ENCODE measurements around the gene RANBP9. TPM values are rescaled to one million over a fixed set of nuclear protein-coding genes. Genes with fewer than 3 reads are reported as not detected.

RANBP9 gene
- total RNA-seq, 1 donor from 2014 or later = 29.8 TPM

DNA sequence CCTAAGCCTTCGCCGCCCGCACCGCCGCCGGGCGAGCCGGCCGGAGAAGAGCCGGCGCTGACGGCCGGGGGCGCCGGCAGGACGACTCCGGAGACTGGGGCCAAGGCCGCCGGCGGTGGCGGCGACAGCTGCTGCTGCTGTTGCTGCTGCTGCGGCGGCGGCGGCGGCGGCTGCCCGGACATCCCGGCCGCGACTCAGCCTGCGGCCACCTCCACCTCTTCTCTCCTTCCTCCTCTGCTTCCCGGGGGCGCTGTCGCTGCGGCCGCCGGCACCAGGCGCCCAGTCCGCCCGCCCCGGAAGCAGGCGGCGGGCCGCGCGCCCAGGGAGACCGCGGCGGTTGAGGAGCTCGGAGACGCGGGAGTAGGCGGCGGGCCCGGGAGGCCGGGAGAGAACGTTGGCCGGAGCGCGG lies 307 bp downstream of the RANBP9 start:
- DNase-seq (ENCODE audit: extremely low read depth, low read depth, low spot score) = no peak

GRCh38 chr6:13710552-13711323 lies 897 bp downstream of the RANBP9 start:
- no peak for DNase-seq (ENCODE audit: extremely low read depth, low read depth, low spot score)

- DNase-seq (ENCODE audit: extremely low read depth, low read depth, low spot score) = no peak
These were observed 1.7 kb downstream of the RANBP9 start for GRCh38 chr6:13709689-13710551.

GRCh38 chr6:13708736-13709135 lies 2.9 kb downstream of the RANBP9 start:
- DNase-seq (ENCODE audit: extremely low read depth, low read depth, low spot score) = no peak

DNA sequence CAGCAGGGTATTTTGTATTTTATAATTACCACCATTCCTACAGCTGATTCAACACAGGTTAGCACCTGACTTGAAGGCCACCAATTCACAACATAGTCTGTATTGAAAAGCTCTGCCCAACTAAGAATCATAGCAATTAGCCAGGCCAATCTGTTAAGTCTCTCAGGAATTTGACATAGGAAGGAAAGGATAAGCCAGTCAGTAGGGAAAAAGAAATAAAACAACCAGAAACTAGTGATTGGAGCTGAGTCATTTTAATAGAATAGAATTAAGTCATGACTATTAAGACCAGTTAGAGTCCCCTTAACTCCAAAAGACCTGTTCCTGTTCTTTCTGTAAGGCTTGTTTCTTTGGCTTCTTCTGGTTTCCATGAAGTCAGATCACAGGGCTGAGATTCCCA lies 8.1 kb downstream of the RANBP9 start:
- DNase-seq (ENCODE audit: extremely low read depth, low read depth, low spot score) = no peak

DNA sequence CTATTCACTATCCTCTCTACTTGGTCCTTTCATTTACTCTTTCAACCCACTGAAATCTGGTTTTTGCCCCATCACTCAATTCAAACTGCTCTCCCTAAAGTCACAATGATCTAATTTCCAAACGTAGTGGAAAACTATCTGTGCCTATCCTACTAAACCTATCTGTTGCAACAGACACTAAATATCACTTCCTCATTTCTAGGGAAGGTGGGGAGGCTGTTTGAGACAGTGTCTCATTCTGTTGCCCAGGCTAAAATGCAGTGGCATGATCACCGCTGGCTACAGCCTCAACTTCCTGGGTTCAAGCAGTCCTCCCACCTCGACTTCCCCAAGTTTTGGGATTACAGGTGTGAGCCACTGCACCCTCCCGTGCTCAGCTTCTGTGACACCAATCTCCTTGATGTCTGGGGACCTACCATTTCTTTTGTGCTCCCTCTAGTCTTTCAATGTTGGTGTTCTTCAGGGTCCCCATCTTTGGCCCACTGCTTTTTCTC lies 8.8 kb downstream of the RANBP9 start:
- DNase-seq (ENCODE audit: extremely low read depth, low read depth, low spot score) = no peak

DNA sequence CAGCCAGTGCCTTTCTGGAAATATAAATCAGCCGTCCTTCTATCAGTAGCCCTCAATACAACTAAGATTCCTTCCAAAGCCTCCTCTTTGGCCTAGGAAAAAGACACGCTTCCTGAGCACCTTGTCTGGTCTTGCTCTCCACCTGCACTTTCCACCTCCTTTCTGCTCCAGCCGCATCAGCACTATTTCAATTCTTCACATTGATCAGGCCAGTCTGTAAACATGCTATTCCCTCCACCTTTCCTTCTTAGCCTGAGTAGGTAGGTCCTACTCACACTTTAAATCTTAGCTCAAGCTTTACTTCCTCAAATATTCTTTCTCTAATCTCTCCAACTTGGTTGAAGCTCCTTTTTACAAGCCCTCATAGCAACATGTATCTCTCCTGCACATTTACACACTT lies 11.4 kb downstream of the RANBP9 start:
- no peak for DNase-seq (ENCODE audit: extremely low read depth, low read depth, low spot score)

GRCh38 chr6:13698715-13699114 lies 12.9 kb downstream of the RANBP9 start:
- DNase-seq (ENCODE audit: extremely low read depth, low read depth, low spot score) = no peak

- no peak for DNase-seq (ENCODE audit: extremely low read depth, low read depth, low spot score)
These were observed 13.8 kb downstream of the RANBP9 start for GRCh38 chr6:13697857-13698256.

DNA sequence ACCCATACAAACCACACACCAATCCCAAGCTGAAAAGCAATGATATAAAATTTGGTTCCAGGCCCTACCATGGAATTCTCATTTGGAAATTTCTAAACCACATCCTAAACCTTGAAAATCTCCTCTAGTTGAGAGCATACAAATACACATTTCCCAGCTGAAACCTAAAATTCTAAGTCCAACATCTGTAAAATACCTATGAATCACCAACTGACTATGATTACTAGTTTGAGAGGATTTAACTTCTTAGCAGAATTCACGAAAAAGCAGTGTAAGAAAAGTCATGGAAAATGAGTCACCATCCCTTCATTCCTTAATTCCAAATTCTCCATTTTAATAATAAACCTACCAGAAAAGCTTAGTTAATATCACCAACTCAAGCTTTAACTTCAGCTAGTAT lies 15.4 kb downstream of the RANBP9 start:
- no peak for DNase-seq (ENCODE audit: extremely low read depth, low read depth, low spot score)

DNA sequence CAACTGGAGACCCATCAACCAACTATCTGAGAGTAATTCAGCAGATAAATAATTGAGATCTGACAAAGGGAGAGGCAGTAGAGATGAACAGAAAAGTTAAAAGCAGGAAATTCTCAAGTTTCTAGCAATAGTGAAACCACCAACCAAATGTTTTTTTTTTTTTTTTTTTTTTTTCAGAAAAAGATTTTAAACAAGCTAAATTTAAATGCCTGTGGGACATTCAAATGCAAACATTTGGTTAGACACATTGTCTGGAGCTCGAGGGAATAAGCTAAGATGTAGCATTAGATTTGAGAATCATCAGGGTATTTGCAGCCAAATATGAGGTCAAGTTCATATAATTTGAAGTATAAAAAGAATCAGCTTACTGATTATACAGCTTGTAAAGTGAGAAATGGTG lies 16.4 kb downstream of the RANBP9 start:
- no peak for DNase-seq (ENCODE audit: extremely low read depth, low read depth, low spot score)

DNA sequence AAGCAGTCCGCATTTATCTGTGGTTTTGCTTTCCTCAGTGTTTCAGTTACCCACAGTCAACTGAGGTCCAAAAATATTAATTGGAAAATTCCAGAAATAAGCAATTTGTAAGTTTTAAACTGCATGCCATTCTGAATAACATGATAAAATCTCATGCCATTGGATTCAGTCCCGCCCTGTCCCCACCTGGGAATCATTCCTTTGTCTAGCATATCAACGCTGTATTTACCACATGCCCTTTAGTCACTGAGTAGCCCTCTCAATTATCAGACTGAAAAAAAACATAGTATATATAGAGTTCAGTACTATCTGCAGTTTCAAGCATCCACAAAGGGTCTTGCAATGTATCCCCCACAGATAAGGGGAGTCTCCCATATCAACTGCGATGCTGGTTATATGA lies 17.1 kb downstream of the RANBP9 start:
- DNase-seq (ENCODE audit: extremely low read depth, low read depth, low spot score) = no peak

GRCh38 chr6:13689511-13690256 lies 22.0 kb downstream of the RANBP9 start:
- DNase-seq (ENCODE audit: extremely low read depth, low read depth, low spot score) = no peak

GRCh38 chr6:13688692-13689196 lies 22.9 kb downstream of the RANBP9 start:
- DNase-seq (ENCODE audit: extremely low read depth, low read depth, low spot score) = no peak

- DNase-seq (ENCODE audit: extremely low read depth, low read depth, low spot score) = no peak
These were observed 23.7 kb downstream of the RANBP9 start for GRCh38 chr6:13687917-13688351.

GRCh38 chr6:13684855-13685254 lies 26.8 kb downstream of the RANBP9 start:
- no peak for DNase-seq (ENCODE audit: extremely low read depth, low read depth, low spot score)

DNA sequence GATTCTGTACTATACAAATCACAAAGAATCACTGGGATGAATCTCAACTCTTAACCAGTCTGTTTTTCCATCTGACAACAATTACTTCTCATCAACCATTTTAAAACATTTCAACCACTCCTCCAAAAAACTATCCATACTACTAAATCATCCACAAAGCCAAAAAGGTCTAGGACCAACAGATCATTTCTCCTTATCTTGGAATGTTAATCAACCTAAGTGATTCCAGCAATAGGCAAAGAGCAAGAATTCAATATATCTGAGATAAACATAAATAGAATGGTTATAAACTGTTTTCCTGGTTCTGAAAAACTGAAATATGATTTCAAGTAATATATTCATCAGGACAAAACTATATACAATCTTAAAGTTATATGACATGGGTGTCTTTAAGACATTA lies 28.6 kb downstream of the RANBP9 start:
- DNase-seq (ENCODE audit: extremely low read depth, low read depth, low spot score) = no peak

- no peak for DNase-seq (ENCODE audit: extremely low read depth, low read depth, low spot score)
These were observed 29.3 kb downstream of the RANBP9 start for GRCh38 chr6:13682346-13682745.

- no peak for DNase-seq (ENCODE audit: extremely low read depth, low read depth, low spot score)
These were observed 30.2 kb downstream of the RANBP9 start for GRCh38 chr6:13681305-13682061.

DNA sequence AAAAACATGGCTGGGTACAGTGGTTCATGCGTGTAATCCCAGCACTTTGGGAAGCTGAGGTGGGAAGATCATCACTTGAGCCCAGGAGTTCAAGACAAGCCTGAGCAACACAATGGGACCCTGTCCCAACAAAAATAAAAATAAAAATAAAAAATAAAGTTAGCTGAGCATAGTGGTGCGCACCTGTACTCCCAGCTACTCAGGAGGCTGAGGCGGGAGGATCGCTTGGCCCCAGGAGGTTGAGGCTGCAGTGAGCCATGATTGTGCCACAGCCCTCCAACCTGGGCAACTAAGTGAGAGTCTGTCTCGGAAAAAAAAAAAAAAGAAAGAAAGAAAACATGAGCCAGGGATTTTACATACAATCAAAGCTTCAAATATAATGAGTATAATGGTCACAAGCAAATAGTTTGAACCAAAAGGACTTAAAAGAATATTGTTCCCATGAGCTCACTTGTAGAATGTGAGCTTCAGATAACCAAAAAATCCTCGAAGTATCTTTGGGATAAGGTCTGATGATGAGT lies 31.1 kb downstream of the RANBP9 start:
- DNase-seq (ENCODE audit: extremely low read depth, low read depth, low spot score) = no peak
